ENCODE results near the gene FGFR1OP2.

FGFR1OP2 gene

GRCh38 chr12:27003421-27004381, 65.4 kb downstream of the FGFR1OP2 start:
- DNase-seq (ENCODE audit: low read depth), result no peak

GRCh38 chr12:27005495-27005894, 67.2 kb downstream of the FGFR1OP2 start:
- no peak for DNase-seq (ENCODE audit: low read depth)

- no peak for DNase-seq (ENCODE audit: low read depth)
Observed at GRCh38 chr12:27006797-27007467, 68.7 kb downstream of the FGFR1OP2 start.

- no peak for DNase-seq (ENCODE audit: low read depth)
Observed at GRCh38 chr12:27008081-27008480, 69.8 kb downstream of the FGFR1OP2 start.

- no peak for DNase-seq (ENCODE audit: low read depth)
Observed at GRCh38 chr12:27009881-27010301, 71.6 kb downstream of the FGFR1OP2 start.

GRCh38 chr12:27012239-27012981, 74.1 kb downstream of the FGFR1OP2 start:
- DNase-seq (ENCODE audit: low read depth), result no peak

GRCh38 chr12:27012982-27013255, 74.6 kb downstream of the FGFR1OP2 start:
- no peak for DNase-seq (ENCODE audit: low read depth)

GRCh38 chr12:27013611-27014084, 75.4 kb downstream of the FGFR1OP2 start:
- DNase-seq (ENCODE audit: low read depth), result no peak

- DNase-seq (ENCODE audit: low read depth), result peak; percentile 93
Observed at GRCh38 chr12:27014085-27014858, 76.0 kb downstream of the FGFR1OP2 start, which contains the start of gene TM7SF3. Gene TM7SF3 (minus strand): TSS chr12:27014384. CDS start chr12:27014168, 216 bp downstream.

- no peak for DNase-seq (ENCODE audit: low read depth)
Observed at GRCh38 chr12:27014859-27015729, 76.8 kb downstream of the FGFR1OP2 start.

- no peak for DNase-seq (ENCODE audit: low read depth)
Observed at GRCh38 chr12:27015730-27016076, 77.4 kb downstream of the FGFR1OP2 start.
